HEK293 (cell line): ENCODE measurements around the gene NAT14.

Experiments
- CTCF ChIA-PET: fragments of 350-600 bp; formaldehyde crosslinking; extraction: SDS; loops from one replicate; lab custom pipeline; 2021; ENCODE audit warnings: antibody characterized with exemption; lab: Yijun Ruan, JAX
- POLR2A ChIA-PET: fragments of 300-600 bp; formaldehyde crosslinking; extraction: SDS; loops from one replicate; lab custom pipeline; 2020; ENCODE audit warnings: antibody characterized with exemption, inconsistent platforms; lab: Yijun Ruan, JAX
- H3K27ac ChIP-seq: fragments of 200-500 bp; sonication (Bioruptor generic); 2 replicates; pipeline ENCODE4 v1.5.1; 2014; ENCODE audit warnings: low read depth, low read length, control low read depth, inconsistent platforms; ENCODE audit errors: extremely low read depth
- H3K36me3 ChIP-seq, 2 experiments: fragments of 200-500 bp in 1 of 2; sonication (Bioruptor generic) in 1 of 2; 1 replicate in 1 of 2; 2 replicates in 1 of 2; pipeline ENCODE4 v1.5.1; 2014 to 2017; ENCODE audit warnings: inconsistent platforms in 2 of 2, low read length in 2 of 2; ENCODE audit not compliant: control insufficient read depth in 2 of 2, insufficient read depth in 1 of 2
- H3K4me1 ChIP-seq: fragments of 200-500 bp; sonication (Bioruptor generic); 2 replicates; pipeline ENCODE4 v1.5.1; 2014; ENCODE audit warnings: mild to moderate bottlenecking, low read length, inconsistent platforms; ENCODE audit not compliant: control insufficient read depth, insufficient read depth
- H3K4me3 ChIP-seq: 2 replicates; pipeline ENCODE4 v1.5.1; 2011; ENCODE audit warnings: low read depth, mild to moderate bottlenecking, control low read depth, low read length, moderate library complexity
- H3K9me3 ChIP-seq: fragments of 200-500 bp; sonication (Bioruptor generic); 2 replicates; pipeline ENCODE4 v1.5.1; 2014; ENCODE audit warnings: low read depth, low read length, inconsistent platforms; ENCODE audit not compliant: control insufficient read depth, insufficient read depth
- BCL11A ChIP-seq: fragments of 450-650 bp; formaldehyde crosslinking; IDR thresholded peaks from 2 replicates; pipeline ENCODE4 v1.5.1; 2016; ENCODE audit warnings: low read depth, missing biosample characterization, missing genetic modification characterization
- FEZF1 ChIP-seq: fragments of 450-650 bp; formaldehyde crosslinking; IDR thresholded peaks from 2 replicates; pipeline ENCODE4 v1.5.1; 2016; ENCODE audit warnings: missing biosample characterization, missing genetic modification characterization
- IKZF3 ChIP-seq: fragments of 450-650 bp; IDR thresholded peaks from 2 replicates; pipeline ENCODE4 v1.5.0; 2018; ENCODE audit warnings: missing biosample characterization, mild to moderate bottlenecking, missing genetic modification characterization, moderate library complexity
- SALL2 ChIP-seq: fragments of 450-650 bp; formaldehyde crosslinking; IDR thresholded peaks from 2 replicates; pipeline ENCODE4 v1.5.0; 2017; ENCODE audit warnings: missing biosample characterization, mild to moderate bottlenecking, missing genetic modification characterization, borderline replicate concordance
- ZBTB17 ChIP-seq: fragments of 450-650 bp; formaldehyde crosslinking; IDR thresholded peaks from 2 replicates; pipeline ENCODE4 v1.5.1; 2016; ENCODE audit warnings: missing biosample characterization, missing genetic modification characterization
- ZBTB20 ChIP-seq: fragments of 450-650 bp; formaldehyde crosslinking; IDR thresholded peaks from 2 replicates; pipeline ENCODE4 v1.5.1; 2016; ENCODE audit warnings: missing biosample characterization, missing genetic modification characterization
- ZFHX2 ChIP-seq: fragments of 450-650 bp; formaldehyde crosslinking; conservative IDR thresholded peaks from 2 replicates; pipeline ENCODE4 v1.5.1; 2016; ENCODE audit warnings: missing biosample characterization, missing genetic modification characterization
- ZNF26 ChIP-seq: fragments of 450-650 bp; formaldehyde crosslinking; IDR thresholded peaks from 2 replicates; pipeline ENCODE4 v1.5.1; 2016; ENCODE audit warnings: missing biosample characterization, missing genetic modification characterization
- ZNF302 ChIP-seq: fragments of 450-650 bp; formaldehyde crosslinking; IDR thresholded peaks from 2 replicates; pipeline ENCODE4 v1.5.1; 2016; ENCODE audit warnings: missing biosample characterization, missing genetic modification characterization, low read depth
- ZNF600 ChIP-seq: fragments of 450-650 bp; formaldehyde crosslinking; IDR thresholded peaks from 2 replicates; pipeline ENCODE4 v1.5.1; 2016; ENCODE audit warnings: missing biosample characterization, missing genetic modification characterization
- ZNF654 ChIP-seq: fragments of 450-650 bp; formaldehyde crosslinking; IDR thresholded peaks from 2 replicates; pipeline ENCODE4 v1.5.1; 2016; ENCODE audit warnings: low read depth, missing biosample characterization, missing genetic modification characterization
- ZNF785 ChIP-seq: fragments of 450-650 bp; formaldehyde crosslinking; IDR thresholded peaks from 2 replicates; pipeline ENCODE4 v1.5.1; 2016; ENCODE audit warnings: missing biosample characterization, missing genetic modification characterization
- ZSCAN18 ChIP-seq: fragments of 450-650 bp; formaldehyde crosslinking; IDR thresholded peaks from 2 replicates; pipeline ENCODE4 v1.5.1; 2016; ENCODE audit warnings: missing biosample characterization, missing genetic modification characterization
- TF ChIP-seq, protein P1 (sequence below): fragments of 450-650 bp; formaldehyde crosslinking; IDR thresholded peaks from 2 replicates; pipeline ENCODE4 v1.5.1; 2017; ENCODE audit warnings: missing biosample characterization, missing genetic modification characterization
- TF ChIP-seq, protein P2 (sequence below): fragments of 450-650 bp; formaldehyde crosslinking; IDR thresholded peaks from 2 replicates; pipeline ENCODE4 v1.5.1; 2016; ENCODE audit warnings: missing biosample characterization, missing genetic modification characterization
- TF ChIP-seq, protein P3 (sequence below): fragments of 450-650 bp; formaldehyde crosslinking; optimal IDR thresholded peaks from 2 replicates; pipeline ENCODE3; 2016; ENCODE audit warnings: missing biosample characterization, mild to moderate bottlenecking, missing genetic modification characterization
- TF ChIP-seq, protein P4 (sequence below): fragments of 450-650 bp; formaldehyde crosslinking; IDR thresholded peaks from 2 replicates; pipeline ENCODE4 v1.5.1; 2016; ENCODE audit warnings: missing biosample characterization, missing genetic modification characterization

The NAT14 gene

GRCh38 chr19:55528030-55528803 is 43.2 kb downstream of the NAT14 start (continued):
- TF ChIP-seq, protein P1, sequence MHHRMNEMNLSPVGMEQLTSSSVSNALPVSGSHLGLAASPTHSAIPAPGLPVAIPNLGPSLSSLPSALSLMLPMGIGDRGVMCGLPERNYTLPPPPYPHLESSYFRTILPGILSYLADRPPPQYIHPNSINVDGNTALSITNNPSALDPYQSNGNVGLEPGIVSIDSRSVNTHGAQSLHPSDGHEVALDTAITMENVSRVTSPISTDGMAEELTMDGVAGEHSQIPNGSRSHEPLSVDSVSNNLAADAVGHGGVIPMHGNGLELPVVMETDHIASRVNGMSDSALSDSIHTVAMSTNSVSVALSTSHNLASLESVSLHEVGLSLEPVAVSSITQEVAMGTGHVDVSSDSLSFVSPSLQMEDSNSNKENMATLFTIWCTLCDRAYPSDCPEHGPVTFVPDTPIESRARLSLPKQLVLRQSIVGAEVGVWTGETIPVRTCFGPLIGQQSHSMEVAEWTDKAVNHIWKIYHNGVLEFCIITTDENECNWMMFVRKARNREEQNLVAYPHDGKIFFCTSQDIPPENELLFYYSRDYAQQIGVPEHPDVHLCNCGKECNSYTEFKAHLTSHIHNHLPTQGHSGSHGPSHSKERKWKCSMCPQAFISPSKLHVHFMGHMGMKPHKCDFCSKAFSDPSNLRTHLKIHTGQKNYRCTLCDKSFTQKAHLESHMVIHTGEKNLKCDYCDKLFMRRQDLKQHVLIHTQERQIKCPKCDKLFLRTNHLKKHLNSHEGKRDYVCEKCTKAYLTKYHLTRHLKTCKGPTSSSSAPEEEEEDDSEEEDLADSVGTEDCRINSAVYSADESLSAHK (tag by site-specific recombination): peak; percentile 22; the same call in 1 of the 2 replicates
- TF ChIP-seq ZBTB17 (tag by site-specific recombination) (peak; percentile 75), ZNF302 (tag by site-specific recombination) (no peak), ZSCAN18 (tag by site-specific recombination) (0 out of 2 replicates have a peak, but pooled peaks have one; percentile 69), ZFHX2 (tag by site-specific recombination) (peak; percentile 35; the same call in 1 of the 2 replicates), SALL2 (peak; percentile 64; the same call in 1 of the 2 replicates)
- TF ChIP-seq, protein P2, sequence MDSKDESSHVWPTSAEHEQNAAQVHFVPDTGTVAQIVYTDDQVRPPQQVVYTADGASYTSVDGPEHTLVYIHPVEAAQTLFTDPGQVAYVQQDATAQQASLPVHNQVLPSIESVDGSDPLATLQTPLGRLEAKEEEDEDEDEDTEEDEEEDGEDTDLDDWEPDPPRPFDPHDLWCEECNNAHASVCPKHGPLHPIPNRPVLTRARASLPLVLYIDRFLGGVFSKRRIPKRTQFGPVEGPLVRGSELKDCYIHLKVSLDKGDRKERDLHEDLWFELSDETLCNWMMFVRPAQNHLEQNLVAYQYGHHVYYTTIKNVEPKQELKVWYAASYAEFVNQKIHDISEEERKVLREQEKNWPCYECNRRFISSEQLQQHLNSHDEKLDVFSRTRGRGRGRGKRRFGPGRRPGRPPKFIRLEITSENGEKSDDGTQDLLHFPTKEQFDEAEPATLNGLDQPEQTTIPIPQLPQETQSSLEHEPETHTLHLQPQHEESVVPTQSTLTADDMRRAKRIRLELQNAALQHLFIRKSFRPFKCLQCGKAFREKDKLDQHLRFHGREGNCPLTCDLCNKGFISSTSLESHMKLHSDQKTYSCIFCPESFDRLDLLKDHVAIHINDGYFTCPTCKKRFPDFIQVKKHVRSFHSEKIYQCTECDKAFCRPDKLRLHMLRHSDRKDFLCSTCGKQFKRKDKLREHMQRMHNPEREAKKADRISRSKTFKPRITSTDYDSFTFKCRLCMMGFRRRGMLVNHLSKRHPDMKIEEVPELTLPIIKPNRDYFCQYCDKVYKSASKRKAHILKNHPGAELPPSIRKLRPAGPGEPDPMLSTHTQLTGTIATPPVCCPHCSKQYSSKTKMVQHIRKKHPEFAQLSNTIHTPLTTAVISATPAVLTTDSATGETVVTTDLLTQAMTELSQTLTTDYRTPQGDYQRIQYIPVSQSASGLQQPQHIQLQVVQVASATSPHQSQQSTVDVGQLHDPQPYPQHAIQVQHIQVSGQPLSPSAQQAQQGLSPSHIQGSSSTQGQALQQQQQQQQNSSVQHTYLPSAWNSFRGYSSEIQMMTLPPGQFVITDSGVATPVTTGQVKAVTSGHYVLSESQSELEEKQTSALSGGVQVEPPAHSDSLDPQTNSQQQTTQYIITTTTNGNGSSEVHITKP (tag by site-specific recombination): peak; percentile 44; the same call in 1 of the 2 replicates

GRCh38 chr19:55529636-55530234 is 44.7 kb downstream of the NAT14 start:
- CTCF ChIA-PET: interaction anchor here (0.9 kb wide), 1 partner anchor 103 kb away, joined by 4 read pairs; no protein-coding TSS in a partner anchor
- Histone ChIP-seq H3K9me3 (no peaks in the 10 kb centered on the region), H3K4me3 (no peak overlapping the region), H3K36me3 (no peaks in the 10 kb centered on the region), H3K4me1 (no peaks in the 10 kb centered on the region), H3K27ac (no peak overlapping the region)
- POLR2A ChIA-PET: no interaction called here
- TF ChIP-seq FEZF1 (tag by site-specific recombination): no peak
- TF ChIP-seq ZNF785 (tag by site-specific recombination): no peak
- no peak for TF ChIP-seq ZBTB20 (tag by site-specific recombination)
- no peak for TF ChIP-seq ZNF26 (tag by site-specific recombination)
- no peak for TF ChIP-seq BCL11A (tag by site-specific recombination)
- TF ChIP-seq ZNF654 (tag by site-specific recombination): no peak
- TF ChIP-seq, protein P3, sequence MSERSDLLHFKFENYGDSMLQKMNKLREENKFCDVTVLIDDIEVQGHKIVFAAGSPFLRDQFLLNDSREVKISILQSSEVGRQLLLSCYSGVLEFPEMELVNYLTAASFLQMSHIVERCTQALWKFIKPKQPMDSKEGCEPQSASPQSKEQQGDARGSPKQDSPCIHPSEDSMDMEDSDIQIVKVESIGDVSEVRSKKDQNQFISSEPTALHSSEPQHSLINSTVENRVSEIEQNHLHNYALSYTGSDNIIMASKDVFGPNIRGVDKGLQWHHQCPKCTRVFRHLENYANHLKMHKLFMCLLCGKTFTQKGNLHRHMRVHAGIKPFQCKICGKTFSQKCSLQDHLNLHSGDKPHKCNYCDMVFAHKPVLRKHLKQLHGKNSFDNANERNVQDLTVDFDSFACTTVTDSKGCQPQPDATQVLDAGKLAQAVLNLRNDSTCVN (tag by site-specific recombination): no peak
- TF ChIP-seq ZNF600: no peak
- TF ChIP-seq, protein P4, sequence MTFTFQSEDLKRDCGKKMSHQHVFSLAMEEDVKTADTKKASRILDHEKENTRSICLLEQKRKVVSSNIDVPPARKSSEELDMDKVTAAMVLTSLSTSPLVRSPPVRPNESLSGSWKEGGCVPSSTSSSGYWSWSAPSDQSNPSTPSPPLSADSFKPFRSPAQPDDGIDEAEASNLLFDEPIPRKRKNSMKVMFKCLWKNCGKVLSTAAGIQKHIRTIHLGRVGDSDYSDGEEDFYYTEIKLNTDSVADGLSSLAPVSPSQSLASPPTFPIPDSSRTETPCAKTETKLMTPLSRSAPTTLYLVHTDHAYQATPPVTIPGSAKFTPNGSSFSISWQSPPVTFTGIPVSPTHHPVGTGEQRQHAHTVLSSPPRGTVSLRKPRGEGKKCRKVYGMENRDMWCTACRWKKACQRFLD (tag by site-specific recombination): no peak
- no peak for TF ChIP-seq IKZF3
- TF ChIP-seq SALL2: no peak
